Measurements from ENCODE around the gene MTCL1.

The MTCL1 gene

GRCh38 chr18:8810157-8810556 is 104.8 kb downstream of the MTCL1 start:
- Mint-ChIP-seq H3K27me3 (no peaks in the 10 kb centered on the region), H3K36me3 (peaks cover 4% of the 10 kb centered on the region), H3K27ac (no peak overlapping the region), H3K4me3 (no peak overlapping the region), H3K4me1 (peaks cover 5% of the 10 kb centered on the region), H3K9me3 (no peaks in the 10 kb centered on the region)
- ATAC-seq (ENCODE audit: low read depth) (no peak), DNase-seq (ENCODE audit: low spot score in 2 of 2) (no peak)

GRCh38 chr18:8811115-8811514 is 105.8 kb downstream of the MTCL1 start:
- Mint-ChIP-seq H3K4me3 (no peak overlapping the region), H3K4me1 (peaks cover 5% of the 10 kb centered on the region), H3K27me3 (no peaks in the 10 kb centered on the region), H3K36me3 (peaks cover 3% of the 10 kb centered on the region), H3K27ac (no peak overlapping the region), H3K9me3 (no peaks in the 10 kb centered on the region)
- ATAC-seq (ENCODE audit: low read depth) (no peak), DNase-seq (ENCODE audit: low spot score in 2 of 2) (no peak)

GRCh38 chr18:8812631-8813030 is 107.3 kb downstream of the MTCL1 start:
- Mint-ChIP-seq H3K27ac (no peak overlapping the region), H3K4me1 (peaks cover 5% of the 10 kb centered on the region), H3K9me3 (no peaks in the 10 kb centered on the region), H3K36me3 (peaks cover 3% of the 10 kb centered on the region), H3K4me3 (no peak overlapping the region), H3K27me3 (no peaks in the 10 kb centered on the region)
- DNase-seq (ENCODE audit: low spot score in 2 of 2) (no peak), ATAC-seq (ENCODE audit: low read depth) (no peak)

GRCh38 chr18:8813611-8814010 is 108.3 kb downstream of the MTCL1 start:
- H3K4me1 Mint-ChIP-seq = peaks cover 5% of the 10 kb centered on the region
- H3K9me3 Mint-ChIP-seq = no peaks in the 10 kb centered on the region
- no peak overlapping the region for H3K27ac Mint-ChIP-seq
- DNase-seq (ENCODE audit: low spot score in 2 of 2) (no peak), ATAC-seq (ENCODE audit: low read depth) (no peak)
- no peak overlapping the region for H3K4me3 Mint-ChIP-seq
- H3K36me3 Mint-ChIP-seq = peaks cover 3% of the 10 kb centered on the region
- no peaks in the 10 kb centered on the region for H3K27me3 Mint-ChIP-seq

- no peaks in the 10 kb centered on the region for H3K27me3 Mint-ChIP-seq
- no peak overlapping the region for H3K4me3 Mint-ChIP-seq
- DNase-seq (ENCODE audit: low spot score in 2 of 2) (no peak), ATAC-seq (ENCODE audit: low read depth) (no peak)
- no peaks in the 10 kb centered on the region for H3K9me3 Mint-ChIP-seq
- no peak overlapping the region for H3K27ac Mint-ChIP-seq
- H3K36me3 Mint-ChIP-seq = peaks cover 2% of the 10 kb centered on the region
- peaks cover 5% of the 10 kb centered on the region for H3K4me1 Mint-ChIP-seq
These were observed 108.8 kb downstream of the MTCL1 start for GRCh38 chr18:8814206-8814605.

DNA sequence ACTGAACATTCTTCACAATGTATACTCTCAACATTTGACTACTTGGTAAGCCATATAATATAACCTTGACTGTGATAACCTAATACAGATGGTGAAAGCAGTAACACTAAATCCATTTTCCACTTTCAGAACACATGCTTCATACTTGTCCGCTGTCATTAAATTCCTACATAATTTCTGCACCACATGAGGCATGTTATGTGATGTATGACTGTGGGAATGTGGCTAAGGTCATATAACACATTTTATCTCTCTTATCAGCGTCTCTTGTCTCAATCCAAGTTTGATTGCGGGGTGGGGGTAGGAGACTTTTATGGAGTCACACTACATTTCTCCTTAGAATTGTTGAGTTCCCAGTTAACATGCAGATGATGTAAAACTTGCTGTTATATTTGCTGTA is 110.9 kb downstream of the MTCL1 start:
- peaks cover under 1% of the 10 kb centered on the region for H3K4me1 Mint-ChIP-seq
- H3K4me3 Mint-ChIP-seq = no peak overlapping the region
- H3K27me3 Mint-ChIP-seq = peaks cover 2% of the 10 kb centered on the region
- H3K36me3 Mint-ChIP-seq = no peaks in the 10 kb centered on the region
- DNase-seq (ENCODE audit: low spot score in 2 of 2) = no peak
- H3K9me3 Mint-ChIP-seq = no peaks in the 10 kb centered on the region
- no peak overlapping the region for H3K27ac Mint-ChIP-seq
- no peak for ATAC-seq (ENCODE audit: low read depth)

DNA sequence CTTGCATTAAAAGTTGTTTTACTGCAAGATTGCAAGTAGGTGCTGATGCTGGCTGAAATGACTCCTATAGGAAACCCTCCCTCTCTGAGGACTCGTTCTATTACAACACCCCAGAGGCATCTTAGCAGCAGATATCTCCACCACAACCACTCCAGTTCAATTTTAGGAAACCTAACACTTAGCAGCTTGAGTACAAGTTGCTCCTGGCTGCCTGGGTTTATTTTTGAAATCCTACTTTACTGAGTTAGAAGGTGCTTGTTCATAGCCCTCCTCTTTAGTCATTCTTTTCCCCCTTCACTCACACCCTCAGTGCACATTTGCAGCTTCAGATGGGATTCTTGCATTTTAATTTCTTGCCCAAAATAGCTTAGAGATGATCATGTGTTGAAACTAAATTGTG is 111.5 kb downstream of the MTCL1 start:
- no peaks in the 10 kb centered on the region for H3K4me1 Mint-ChIP-seq
- ATAC-seq (ENCODE audit: low read depth) (no peak), DNase-seq (ENCODE audit: low spot score in 2 of 2) (no peak)
- H3K9me3 Mint-ChIP-seq = no peaks in the 10 kb centered on the region
- H3K4me3 Mint-ChIP-seq = no peak overlapping the region
- H3K27ac Mint-ChIP-seq = no peak overlapping the region
- peaks cover 2% of the 10 kb centered on the region for H3K27me3 Mint-ChIP-seq
- H3K36me3 Mint-ChIP-seq = no peaks in the 10 kb centered on the region

DNA sequence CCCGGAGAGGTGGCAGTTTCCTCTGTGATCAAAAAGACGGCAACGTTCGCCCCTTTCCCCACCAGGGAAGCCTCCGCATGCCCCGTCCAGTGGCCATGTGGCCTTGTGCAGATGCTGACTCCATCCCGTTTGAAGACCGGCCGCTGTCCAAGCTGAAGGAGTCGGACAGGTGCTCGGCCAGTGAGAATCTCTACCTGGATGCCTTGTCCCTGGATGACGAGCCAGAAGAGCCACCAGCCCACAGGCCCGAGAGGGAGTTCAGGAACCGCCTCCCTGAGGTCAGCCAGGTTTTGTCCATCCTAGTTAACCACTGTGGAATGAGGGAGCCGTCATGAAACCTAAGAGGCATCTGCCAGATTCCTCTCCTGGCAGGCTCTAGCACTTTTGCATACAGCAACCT is 113.6 kb downstream of the MTCL1 start:
- no peak overlapping the region for H3K4me3 Mint-ChIP-seq
- no peak for ATAC-seq (ENCODE audit: low read depth)
- no peak overlapping the region for H3K27ac Mint-ChIP-seq
- peaks cover 2% of the 10 kb centered on the region for H3K27me3 Mint-ChIP-seq
- H3K36me3 Mint-ChIP-seq = no peaks in the 10 kb centered on the region
- no peaks in the 10 kb centered on the region for H3K4me1 Mint-ChIP-seq
- H3K9me3 Mint-ChIP-seq = no peaks in the 10 kb centered on the region
- DNase-seq (ENCODE audit: low spot score in 2 of 2) = no peak

DNA sequence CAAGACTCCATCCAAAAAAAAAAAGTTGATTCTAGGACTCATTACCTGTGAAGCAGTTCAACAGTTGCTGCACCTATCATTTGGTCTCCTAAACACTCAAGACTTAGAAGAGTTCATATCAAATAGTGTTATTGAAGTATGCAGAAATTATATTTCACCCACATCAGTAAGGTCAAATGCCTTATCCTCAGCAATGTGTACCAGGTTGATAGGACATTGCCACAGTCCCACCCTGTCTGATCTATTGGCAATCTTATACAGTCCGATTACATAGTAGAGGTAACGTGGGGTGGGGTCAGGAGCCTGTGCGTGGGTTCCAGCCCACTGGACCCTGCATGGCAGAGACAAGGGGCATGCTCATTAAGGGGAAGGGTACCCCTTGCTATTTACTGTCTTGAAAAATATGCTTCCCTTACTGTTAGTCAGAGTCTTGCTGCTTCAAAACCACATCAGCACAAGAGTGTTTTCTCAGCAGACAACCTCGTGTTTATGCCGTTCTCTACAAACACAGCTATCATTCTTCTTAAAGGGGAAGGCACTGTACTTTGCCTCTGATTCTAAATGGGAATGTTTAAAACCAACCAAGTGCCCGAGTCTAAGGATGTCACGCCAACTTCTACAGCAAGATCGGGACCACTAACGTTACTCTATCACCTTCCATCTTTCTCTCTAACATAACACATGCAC is 115.2 kb downstream of the MTCL1 start:
- H3K9me3 Mint-ChIP-seq = no peaks in the 10 kb centered on the region
- H3K36me3 Mint-ChIP-seq = no peaks in the 10 kb centered on the region
- H3K4me1 Mint-ChIP-seq = no peaks in the 10 kb centered on the region
- H3K27ac Mint-ChIP-seq = no peak overlapping the region
- ATAC-seq (ENCODE audit: low read depth) = no peak
- no peak for DNase-seq (ENCODE audit: low spot score in 2 of 2)
- no peak overlapping the region for H3K4me3 Mint-ChIP-seq
- peaks cover 2% of the 10 kb centered on the region for H3K27me3 Mint-ChIP-seq

GRCh38 chr18:8821083-8821465 is 115.7 kb downstream of the MTCL1 start:
- ATAC-seq (ENCODE audit: low read depth) (no peak), DNase-seq (ENCODE audit: low spot score in 2 of 2) (no peak)
- H3K9me3 Mint-ChIP-seq = no peaks in the 10 kb centered on the region
- no peaks in the 10 kb centered on the region for H3K36me3 Mint-ChIP-seq
- no peak overlapping the region for H3K4me3 Mint-ChIP-seq
- H3K4me1 Mint-ChIP-seq = no peaks in the 10 kb centered on the region
- H3K27me3 Mint-ChIP-seq = peaks cover 2% of the 10 kb centered on the region
- H3K27ac Mint-ChIP-seq = no peak overlapping the region

GRCh38 chr18:8821531-8821930 is 116.2 kb downstream of the MTCL1 start:
- H3K4me1 Mint-ChIP-seq = no peaks in the 10 kb centered on the region
- ATAC-seq (ENCODE audit: low read depth) = no peak

GRCh38 chr18:8822643-8823042 is 117.3 kb downstream of the MTCL1 start:
- H3K4me3 Mint-ChIP-seq = no peak overlapping the region
- no peaks in the 10 kb centered on the region for H3K9me3 Mint-ChIP-seq
- H3K27me3 Mint-ChIP-seq = peaks cover 2% of the 10 kb centered on the region
- no peak overlapping the region for H3K27ac Mint-ChIP-seq
- no peaks in the 10 kb centered on the region for H3K4me1 Mint-ChIP-seq
- H3K36me3 Mint-ChIP-seq = no peaks in the 10 kb centered on the region
- DNase-seq (ENCODE audit: low spot score in 2 of 2) = no peak
- no peak for ATAC-seq (ENCODE audit: low read depth)

More at GRCh38 chr18:8821531-8821930, 116.2 kb downstream of the MTCL1 start:
- Mint-ChIP-seq H3K36me3 (no peaks in the 10 kb centered on the region), H3K27ac (no peak overlapping the region), H3K9me3 (no peaks in the 10 kb centered on the region), H3K27me3 (peaks cover 2% of the 10 kb centered on the region), H3K4me3 (no peak overlapping the region)
- DNase-seq (ENCODE audit: low spot score in 2 of 2) = no peak

- Mint-ChIP-seq H3K27ac (no peak overlapping the region), H3K36me3 (no peaks in the 10 kb centered on the region)
- no peak for ATAC-seq (ENCODE audit: low read depth)
These were observed 118.2 kb downstream of the MTCL1 start for GRCh38 chr18:8823530-8823929.

GRCh38 chr18:8824846-8825245 is 119.5 kb downstream of the MTCL1 start:
- peaks cover 2% of the 10 kb centered on the region for H3K27me3 Mint-ChIP-seq
- DNase-seq (ENCODE audit: low spot score in 2 of 2) (no peak), ATAC-seq (ENCODE audit: low read depth) (no peak)
- H3K9me3 Mint-ChIP-seq = no peaks in the 10 kb centered on the region
- no peak overlapping the region for H3K27ac Mint-ChIP-seq
- H3K4me1 Mint-ChIP-seq = peaks cover 3% of the 10 kb centered on the region
- H3K4me3 Mint-ChIP-seq = no peak overlapping the region
- H3K36me3 Mint-ChIP-seq = no peaks in the 10 kb centered on the region

More at GRCh38 chr18:8823530-8823929, 118.2 kb downstream of the MTCL1 start:
- no peak overlapping the region for H3K4me3 Mint-ChIP-seq
- DNase-seq (ENCODE audit: low spot score in 2 of 2) = no peak
- H3K27me3 Mint-ChIP-seq = peaks cover 2% of the 10 kb centered on the region
- H3K4me1 Mint-ChIP-seq = no peaks in the 10 kb centered on the region
- H3K9me3 Mint-ChIP-seq = no peaks in the 10 kb centered on the region

DNA sequence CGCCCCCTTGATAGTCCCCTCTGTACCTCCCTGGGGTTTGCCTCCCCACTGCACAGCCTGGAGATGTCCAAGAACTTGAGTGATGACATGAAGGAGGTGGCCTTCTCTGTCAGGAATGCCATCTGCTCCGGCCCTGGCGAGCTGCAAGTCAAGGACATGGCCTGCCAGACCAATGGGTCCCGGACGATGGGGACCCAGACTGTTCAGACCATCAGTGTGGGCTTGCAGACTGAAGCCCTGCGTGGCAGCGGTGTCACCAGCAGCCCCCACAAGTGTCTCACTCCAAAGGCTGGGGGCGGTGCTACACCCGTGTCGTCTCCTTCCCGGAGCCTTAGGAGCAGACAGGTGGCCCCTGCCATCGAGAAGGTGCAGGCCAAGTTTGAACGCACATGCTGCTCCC is 119.9 kb downstream of the MTCL1 start:
- H3K4me3 Mint-ChIP-seq = no peak overlapping the region
- H3K9me3 Mint-ChIP-seq = no peaks in the 10 kb centered on the region
- peaks cover 3% of the 10 kb centered on the region for H3K4me1 Mint-ChIP-seq
- H3K27ac Mint-ChIP-seq = no peak overlapping the region
- no peaks in the 10 kb centered on the region for H3K36me3 Mint-ChIP-seq
- peaks cover 2% of the 10 kb centered on the region for H3K27me3 Mint-ChIP-seq
- ATAC-seq (ENCODE audit: low read depth) (no peak), DNase-seq (ENCODE audit: low spot score in 2 of 2) (no peak)

Measured in memory B cell (primary cell).